ENCODE data around the gene OR2B2.

OR2B2 gene

DNA sequence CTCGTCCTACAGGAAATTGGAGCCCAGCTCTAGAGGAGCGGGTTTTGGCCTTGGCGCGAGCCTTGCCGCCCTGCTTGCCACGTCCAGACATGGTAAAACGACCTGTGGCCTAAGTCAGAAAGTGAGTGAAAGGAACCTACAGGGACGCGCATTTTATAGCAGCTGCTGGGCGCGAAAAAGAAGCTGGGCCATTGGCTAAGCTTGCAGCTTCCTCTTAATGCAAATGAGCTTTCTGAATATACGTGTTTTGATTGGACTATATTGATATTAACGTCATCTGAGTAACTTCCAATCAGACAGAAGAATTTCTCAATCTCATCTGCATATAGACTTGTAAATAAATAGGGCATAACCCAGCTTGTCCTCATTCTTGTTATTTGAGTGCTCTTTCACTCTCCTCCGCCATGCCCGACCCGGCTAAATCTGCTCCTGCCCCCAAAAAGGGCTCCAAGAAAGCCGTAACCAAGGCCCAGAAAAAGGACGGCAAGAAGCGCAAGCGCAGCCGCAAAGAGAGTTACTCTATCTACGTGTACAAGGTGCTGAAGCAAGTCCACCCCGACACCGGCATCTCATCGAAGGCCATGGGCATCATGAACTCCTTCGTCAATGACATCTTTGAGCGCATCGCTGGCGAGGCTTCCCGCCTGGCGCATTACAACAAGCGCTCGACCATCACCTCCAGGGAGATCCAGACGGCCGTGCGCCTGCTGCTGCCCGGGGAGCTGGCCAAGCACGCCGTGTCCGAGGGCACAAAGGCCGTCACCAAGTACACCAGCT is 18.9 kb downstream of the OR2B2 start:
- DNase-seq: peak in 12 of 14 donors; percentile 10 to 85 (median 54)

DNA sequence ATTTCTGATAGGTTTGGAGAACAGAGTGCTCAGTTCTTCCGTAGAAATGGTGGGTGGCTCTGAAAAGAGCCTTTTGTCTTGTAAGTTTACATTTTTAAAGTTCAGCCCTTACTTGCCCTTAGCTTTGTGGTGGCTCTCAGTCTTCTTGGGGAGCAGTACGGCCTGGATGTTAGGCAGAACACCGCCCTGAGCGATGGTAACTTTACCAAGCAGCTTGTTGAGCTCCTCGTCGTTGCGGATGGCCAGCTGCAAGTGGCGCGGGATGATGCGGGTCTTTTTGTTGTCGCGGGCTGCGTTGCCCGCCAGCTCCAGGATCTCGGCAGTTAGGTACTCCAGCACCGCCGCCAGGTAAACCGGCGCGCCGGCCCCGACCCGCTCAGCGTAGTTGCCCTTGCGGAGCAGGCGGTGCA is 19.5 kb downstream of the OR2B2 start:
- no peak for DNase-seq

DNA sequence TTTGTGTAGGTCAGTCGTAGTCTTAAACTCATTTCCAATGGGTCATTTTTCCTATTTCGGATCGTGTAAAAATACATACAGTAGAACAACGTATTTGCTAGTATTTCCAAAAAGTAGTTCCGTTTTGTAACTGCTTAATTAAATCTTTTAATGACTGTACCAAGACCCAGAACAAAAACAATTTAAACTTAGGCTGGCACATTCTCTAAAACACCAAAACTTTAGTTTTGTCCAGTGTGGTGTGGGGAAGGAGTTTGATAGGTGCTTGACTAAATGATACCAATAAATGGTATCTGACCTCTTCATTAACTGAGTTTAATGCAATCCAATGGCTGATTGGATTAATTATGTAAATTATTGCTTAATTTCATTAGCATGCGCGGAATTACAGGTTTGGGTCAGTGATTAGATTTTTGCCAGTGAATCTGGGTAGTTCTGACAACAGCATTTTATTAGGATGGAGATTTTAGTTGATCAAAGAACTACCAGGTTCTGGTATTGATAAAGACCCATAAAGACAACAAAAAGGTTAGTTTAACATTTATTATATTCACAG is 20.8 kb downstream of the OR2B2 start:
- DNase-seq: no peak

DNA sequence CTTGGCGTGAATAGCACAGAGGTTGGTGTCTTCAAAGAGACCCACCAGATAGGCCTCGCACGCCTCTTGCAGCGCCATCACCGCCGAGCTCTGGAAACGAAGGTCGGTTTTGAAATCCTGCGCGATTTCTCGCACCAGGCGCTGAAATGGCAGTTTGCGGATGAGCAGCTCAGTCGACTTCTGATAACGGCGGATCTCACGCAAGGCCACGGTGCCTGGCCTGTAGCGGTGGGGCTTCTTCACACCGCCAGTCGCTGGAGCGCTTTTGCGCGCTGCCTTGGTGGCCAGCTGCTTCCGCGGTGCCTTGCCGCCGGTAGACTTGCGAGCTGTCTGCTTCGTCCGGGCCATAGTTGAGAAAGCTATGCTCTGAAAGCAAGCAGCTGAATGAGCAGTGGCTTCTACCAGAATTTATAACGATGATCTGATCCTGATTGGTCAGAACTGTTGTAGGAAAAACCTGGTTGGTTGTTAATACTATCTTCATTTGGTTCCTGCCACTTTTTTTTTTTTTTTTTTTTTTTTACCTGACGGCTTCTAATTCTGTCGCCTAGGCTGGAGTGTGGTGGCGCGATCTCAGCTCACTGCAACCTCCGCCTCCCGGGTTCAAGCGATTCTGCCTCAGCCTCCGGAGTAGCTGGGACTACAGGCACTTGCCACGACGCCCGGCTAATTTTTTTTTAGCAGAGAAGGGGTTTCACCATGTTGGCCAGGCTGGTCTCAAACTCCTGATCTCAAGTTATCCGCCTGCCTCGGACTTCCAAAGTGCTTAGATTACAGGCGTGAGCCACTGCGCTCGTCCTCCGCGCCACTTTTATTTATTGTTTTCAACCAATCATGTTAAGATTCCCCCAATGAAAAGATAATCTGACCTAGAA is 21.5 kb downstream of the OR2B2 start:
- peak in 7 of 14 donors; percentile 5 to 63 (median 13) for DNase-seq

DNA sequence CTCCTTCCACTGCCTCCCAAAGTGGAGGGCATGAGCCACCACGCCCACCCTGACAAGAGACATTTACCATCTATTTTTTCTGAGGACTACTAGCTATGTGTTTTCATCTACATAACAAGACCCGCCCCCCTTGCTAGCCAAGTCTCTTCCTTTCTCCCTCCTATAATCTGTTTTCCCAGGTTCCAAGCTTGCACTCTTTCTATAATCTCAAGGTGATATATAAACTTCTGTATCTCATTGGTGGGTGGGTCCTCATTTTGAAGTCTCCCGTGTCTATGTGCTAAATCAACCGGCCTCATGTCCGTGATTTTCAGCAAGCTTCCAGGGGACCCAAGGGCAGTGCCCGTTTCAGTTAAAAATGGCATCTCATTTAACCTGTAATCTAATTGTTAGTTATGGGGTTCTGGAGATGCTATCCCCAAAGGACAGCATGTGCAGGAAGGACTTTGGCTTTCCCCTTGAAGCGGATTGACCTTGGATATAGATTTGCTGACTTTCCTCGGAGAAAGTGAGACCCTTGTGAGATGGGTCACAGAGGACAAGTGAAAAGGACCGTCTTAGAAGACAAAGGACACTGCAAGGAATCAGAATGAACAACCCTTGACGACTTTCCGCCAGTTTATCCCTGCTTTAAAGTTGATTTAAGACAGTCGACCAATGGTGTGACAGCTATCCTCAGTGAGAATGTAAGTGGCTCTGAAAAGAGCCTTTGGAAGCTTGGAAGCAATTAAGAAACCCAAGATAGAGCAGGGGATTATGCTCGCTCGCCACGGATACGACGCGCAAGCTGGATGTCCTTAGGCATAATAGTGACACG is 22.4 kb downstream of the OR2B2 start:
- DNase-seq: no peak

DNA sequence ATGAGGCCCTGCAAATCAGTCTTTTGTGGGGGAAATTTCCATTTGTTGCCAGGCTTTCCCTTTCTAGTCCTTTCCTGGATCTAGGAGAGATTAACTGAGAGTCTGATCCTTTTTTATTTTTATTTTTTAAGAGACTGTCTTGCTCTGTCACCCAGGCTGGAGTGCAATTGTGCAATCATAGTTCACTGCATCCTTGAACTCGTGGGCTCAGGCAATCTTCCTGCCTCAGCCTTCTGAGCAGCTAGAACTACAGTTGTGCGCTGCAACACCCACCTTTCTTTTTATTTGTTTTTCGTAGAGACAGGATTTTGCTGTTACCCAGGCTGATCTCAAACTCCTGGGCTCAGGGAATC is 22.9 kb downstream of the OR2B2 start:
- DNase-seq: no peak

DNA sequence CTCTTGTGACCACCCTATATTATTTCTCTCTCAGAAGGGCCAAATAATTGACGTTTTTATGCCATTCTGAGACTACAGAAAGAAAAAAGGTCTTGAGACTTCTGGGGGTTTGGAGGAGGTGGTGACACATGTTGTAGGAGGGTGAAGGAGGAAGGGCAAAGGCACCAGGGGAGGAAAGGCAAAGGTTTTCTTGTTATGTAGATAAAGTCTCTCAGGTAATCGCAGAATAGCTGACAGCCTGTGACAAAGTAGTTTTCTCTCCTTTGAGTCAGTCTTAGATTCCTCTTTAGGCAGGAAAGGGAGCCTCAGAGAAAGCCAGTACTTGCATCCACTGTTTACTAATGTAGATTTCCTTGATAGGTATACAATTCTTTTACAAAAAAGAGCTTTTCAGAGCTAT is 23.6 kb downstream of the OR2B2 start:
- DNase-seq: no peak

DNA sequence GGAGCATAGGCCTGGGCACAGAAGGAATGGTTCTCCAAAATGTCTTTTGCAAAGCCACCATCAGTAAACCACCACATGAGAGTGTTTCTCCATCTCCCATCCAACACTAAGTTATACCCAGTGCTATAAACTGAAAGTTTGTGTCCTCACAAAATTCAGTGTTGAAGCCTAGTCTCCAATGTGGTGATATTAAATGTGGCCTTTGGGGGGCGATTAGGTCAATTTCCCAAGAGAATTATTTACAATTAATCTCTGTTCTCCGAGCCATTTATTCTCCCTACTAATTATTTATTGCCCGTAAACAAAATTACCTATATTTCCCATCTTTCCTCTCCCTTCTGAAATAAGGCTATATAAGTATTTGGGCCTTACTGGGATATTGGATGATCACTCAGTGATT is 26.1 kb downstream of the OR2B2 start:
- DNase-seq: no peak

DNA sequence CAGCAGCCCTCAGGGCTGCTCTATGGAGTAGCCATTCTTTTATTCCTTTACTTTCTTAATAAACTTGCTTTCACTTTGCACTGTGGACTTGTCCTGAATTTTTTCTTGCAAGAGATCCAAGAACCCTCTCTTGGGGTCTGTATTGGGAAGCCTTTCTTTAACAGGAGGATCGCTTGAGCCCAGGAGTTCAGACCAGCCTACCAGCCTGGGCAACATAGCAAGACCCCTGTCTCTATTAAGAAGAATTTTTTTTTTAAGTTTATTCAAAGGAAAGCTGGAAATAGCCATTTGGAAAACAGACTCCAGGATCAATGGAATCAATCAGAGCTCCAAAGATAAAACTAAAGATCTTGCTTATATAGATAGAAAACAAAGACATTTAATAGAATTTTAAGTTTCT is 29.1 kb downstream of the OR2B2 start:
- DNase-seq: no peak

DNA sequence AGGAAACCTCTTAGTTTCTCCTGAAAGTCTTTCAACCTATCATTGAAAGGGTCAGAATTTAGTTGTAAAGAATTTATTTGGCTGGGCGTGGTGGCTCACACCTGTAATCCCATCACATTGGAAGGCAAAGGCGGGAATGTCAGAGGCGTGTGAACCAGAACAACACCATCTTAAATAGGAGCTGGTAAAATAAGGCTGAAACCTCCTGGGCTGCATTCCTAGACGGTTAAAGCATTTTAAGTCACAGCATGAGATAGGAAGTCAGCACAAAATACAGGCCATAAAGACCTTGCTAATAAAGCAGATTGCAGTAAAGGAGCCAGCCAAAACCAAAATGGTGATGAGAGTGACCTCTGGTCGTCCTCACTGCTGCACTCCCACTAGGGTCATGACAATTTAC is 29.6 kb downstream of the OR2B2 start:
- DNase-seq: no peak

DNA sequence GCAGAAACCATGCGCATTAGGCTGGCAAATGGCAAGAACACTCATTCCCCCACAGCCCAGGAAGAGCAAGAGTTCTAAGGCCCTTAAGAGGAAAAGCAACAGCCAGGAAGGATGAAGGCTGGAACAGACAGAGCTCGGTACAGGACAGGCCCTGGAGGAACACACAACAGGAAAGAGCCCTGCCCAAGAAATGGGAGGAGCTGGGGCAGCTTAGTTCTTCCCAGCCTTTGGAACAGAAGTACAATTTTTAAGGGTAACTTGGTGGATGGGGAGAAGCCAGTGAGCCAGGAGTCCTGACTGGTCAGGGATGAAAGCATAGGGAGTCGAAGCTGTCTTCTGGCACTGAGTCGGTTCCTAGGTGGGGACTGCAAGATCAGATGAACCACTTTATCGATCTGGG is 32.4 kb downstream of the OR2B2 start:
- no peak for DNase-seq

DNA sequence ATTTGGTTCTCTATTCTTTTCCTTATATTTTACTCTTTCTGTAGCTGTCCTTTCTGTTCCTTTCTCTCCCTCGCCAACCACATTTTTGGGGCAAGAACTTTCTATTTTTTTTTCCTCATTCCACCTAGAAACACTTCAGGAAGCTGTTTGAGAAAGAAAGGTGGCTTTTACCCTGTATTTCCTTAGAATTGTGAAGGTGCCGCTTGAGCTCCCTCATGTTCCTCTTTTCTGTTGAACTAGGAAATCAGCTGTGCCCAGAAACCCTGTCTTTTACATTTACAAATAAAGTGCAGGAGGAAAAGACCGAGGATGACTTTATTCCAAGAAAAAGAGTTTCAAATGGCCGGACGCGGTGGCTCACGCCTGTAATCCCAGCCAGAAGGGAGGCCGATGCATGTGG is 38.2 kb downstream of the OR2B2 start:
- DNase-seq: no peak

DNA sequence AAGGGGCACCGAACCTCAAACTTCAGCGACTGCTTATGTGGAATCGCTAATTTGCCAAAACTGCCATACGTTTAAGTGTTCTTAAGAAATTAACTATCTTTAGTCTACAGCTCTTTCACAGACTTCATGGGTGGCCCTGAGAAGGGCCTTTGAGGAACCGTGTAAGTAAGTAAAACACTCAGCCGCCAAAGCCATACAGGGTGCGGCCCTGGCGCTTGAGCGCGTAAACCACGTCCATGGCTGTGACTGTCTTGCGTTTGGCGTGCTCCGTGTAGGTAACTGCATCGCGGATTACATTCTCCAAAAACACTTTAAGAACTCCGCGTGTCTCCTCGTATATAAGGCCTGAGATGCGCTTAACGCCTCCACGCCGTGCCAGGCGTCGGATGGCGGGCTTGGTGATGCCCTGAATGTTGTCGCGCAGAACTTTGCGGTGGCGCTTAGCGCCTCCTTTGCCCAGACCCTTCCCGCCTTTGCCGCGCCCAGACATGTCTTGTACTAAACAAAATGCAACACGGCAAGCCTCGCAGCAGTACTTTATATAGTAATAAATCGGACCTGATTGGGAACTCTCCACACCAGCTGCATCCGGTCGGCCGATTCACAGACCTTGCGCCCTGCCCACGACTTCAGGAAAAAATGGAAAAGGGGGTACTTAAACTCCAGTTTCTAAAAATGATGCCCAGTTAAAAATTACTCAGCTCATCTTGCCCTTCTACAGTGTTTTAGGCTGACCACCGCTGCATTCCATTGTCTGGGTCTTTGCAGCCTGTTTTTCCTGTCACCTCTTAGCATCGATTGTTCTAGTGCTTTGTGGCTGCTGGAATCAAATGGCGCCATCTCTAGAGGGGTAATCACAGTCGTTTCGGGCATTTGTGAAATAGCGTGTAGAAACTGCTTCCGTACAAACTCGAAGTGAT is 38.9 kb downstream of the OR2B2 start:
- DNase-seq: peak in 7 of 14 donors; percentile 12 to 39 (median 20)

DNA sequence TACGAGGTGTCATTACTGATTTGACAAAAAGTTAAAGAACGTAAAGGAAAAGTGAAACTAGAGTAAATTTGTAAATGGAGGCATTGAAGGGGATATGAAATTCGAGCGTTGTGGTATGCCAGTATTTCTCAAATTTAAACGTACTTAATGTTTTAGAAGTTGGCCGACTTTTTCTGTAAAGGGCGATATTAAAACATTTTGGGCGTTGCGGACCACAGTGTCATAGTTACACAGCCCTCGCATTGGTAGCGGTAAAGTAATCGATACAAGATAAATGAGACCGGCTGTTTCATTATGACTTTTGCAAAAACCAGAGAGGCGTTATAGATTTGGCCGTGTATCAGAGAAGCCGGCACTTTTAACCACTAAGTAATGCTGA is 39.6 kb downstream of the OR2B2 start:
- DNase-seq: no peak

DNA sequence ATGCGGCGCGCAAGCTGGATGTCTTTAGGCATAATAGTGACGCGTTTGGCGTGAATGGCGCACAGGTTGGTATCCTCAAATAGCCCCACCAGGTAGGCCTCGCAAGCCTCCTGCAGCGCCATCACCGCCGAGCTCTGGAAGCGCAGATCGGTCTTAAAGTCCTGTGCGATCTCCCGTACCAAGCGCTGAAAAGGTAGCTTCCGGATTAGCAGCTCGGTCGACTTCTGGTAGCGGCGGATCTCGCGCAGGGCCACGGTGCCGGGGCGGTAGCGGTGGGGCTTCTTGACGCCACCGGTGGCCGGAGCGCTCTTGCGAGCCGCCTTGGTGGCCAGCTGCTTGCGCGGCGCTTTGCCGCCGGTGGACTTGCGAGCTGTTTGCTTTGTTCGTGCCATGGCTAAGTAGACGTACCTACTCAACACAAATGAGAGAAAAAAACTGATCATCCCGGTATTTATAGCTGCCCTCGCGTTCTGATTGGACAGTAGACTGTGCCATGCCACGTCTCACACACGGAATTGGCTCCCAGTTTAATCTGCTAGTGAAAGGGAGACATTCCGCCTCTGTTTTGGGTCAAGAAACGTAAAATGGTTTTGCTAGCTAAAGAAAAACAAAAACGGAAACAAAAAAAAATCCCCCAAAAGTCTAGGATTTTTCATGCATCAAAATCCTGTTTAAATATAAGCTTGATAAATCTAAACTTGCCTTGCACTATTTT is 40.1 kb downstream of the OR2B2 start:
- DNase-seq: peak in 11 of 14 donors; percentile 4 to 48 (median 33)

DNA sequence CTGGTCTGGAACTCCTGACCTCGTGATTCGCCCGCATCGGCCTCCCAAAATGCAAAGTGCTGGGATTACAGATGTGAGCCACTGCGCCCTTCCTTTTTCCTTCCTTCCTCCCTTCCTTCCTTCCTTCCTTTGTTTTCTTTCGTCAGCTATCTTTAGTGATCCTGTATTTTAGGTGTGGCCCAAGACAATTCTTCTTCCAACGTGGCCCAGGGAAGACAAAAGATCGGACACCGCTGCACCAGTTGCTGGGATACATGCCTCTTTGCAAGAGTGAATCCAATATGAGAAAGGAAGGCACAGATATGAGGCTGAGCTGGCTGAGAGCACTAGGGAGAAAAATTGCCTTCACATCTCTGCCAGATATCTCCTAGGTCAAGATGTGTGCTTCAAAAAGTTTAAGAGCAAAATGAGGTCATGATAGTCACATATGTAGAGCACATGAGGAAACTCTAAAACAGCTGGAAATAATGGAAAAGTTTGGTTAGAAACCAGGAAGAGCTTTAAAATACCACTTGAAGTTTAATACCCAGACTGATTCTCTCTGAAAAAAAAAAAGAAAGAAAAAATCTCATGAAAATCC is 41.8 kb downstream of the OR2B2 start:
- DNase-seq: no peak

DNA sequence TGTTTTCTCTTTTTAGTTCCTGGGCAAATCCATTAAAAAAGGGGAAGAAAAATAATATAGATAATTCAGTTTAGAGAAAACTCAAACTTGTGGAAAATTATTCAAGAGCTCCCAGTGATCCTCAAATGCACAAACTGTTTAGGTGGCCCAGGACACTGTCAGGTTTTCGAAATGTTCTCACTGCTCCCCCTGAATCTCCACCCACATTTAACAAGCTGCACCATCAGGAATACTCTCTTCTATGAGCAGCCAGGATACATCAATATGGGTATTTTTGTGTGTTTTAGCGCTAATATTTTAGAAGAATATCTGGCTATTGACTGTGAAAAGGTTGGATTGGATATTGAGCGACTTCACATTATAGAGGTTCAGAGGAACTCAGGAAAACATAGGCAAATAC is 43.9 kb downstream of the OR2B2 start:
- DNase-seq: no peak

DNA sequence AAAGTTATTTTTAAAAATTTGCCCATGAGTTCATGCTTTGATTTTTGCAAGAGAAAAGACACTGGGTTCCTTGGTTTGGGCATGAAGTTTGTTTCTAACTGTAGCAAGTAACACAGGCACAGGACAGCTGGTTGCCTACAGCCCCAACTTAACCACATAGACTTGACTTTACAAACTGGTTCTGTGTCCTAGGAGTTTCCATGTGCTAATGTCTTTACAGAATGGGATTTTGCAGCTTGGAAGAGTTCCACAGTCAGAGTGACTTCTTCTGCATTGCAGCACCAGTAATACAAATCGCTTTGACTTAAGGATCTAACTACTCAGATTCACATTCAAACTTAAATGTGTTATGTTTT is 44.3 kb downstream of the OR2B2 start:
- no peak for DNase-seq

DNA sequence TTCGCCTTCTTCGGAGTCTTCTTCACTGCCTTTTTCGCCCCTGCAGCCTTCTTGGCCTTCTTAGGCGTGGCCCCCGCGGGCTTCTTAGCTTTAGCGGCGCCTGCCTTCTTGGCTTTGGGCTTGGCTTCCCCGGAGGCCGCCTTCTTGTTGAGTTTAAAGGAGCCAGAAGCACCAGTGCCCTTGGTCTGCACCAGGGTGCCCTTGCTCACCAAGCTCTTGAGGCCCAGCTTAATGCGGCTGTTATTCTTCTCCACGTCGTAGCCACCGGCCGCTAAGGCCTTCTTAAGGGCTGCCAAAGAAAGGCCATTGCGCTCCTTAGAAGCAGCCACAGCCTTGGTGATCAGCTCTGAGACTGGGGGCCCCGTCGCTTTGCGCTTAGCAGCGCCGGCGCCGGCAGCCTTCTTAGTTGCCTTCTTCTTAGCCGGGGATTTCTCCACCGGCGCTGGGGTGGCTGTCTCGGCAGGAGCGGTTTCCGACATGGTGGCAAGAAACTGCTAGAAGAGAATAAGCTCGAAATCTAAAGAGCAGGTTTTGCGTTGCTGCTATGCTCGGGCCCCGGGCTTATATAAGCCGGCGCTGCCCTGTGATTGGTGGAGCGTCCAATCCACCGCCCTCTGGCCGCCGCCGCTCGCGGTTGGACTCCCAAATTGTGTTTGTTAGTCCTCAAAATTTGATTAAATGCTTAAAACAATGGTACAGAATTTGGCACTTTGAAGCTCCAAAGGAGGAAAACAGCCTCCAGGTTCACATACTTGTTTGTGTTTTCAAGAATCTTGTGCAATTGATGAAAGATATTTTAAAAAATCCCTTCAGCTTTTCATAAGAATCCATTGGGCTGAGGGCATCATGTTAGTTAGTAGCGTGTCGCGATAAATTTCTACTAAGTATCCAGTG is 44.9 kb downstream of the OR2B2 start:
- DNase-seq: peak in 7 of 14 donors; percentile 12 to 54 (median 29)
